DND-41 (cell line): Measurements from ENCODE around the gene TAB2.
"Not testable (repeated sequence)": the region's sequence is repeated elsewhere in the genome, so short reads cannot be mapped to it uniquely, and the experiment has no call there.

Experiments
- ATAC-seq: fragments of 200-7000 bp; cut with Tn5 transposase; 3 replicates; pipeline ENCODE4 v1.9.1; 2021; ENCODE audit warnings: low read depth; ENCODE audit not compliant: insufficient read depth
- DNase-seq: peaks from one replicate; pipeline ENCODE4 v3.0.0-alpha.2; 2020
- H2AFZ ChIP-seq: 2 replicates; pipeline ENCODE4 v1.6.0; 2012; ENCODE audit warnings: low read depth, low read length
- H3K27ac ChIP-seq: 2 replicates; pipeline ENCODE4 v1.5.1; 2012; ENCODE audit warnings: low read length, inconsistent platforms
- H3K27me3 ChIP-seq: fragments of 200-600 bp; sonication (generic); 2 replicates; pipeline ENCODE4 v1.6.0; 2012; ENCODE audit warnings: low read length, mild to moderate bottlenecking, inconsistent platforms; ENCODE audit not compliant: insufficient read depth, poor library complexity
- H3K36me3 ChIP-seq: 2 replicates; pipeline ENCODE4 v1.5.1; 2012; ENCODE audit warnings: low read length, inconsistent platforms; ENCODE audit not compliant: insufficient read depth
- H3K4me1 ChIP-seq: 2 replicates; pipeline ENCODE4 v1.5.1; 2012; ENCODE audit warnings: mild to moderate bottlenecking, low read length; ENCODE audit not compliant: insufficient read depth
- H3K4me2 ChIP-seq: 2 replicates; pipeline ENCODE4 v1.6.0; 2012; ENCODE audit warnings: mild to moderate bottlenecking, moderate library complexity, low read length, inconsistent platforms; ENCODE audit not compliant: insufficient read depth
- H3K4me3 ChIP-seq, 2 experiments: fragments of 200-600 bp in 1 of 2; shearing (Covaris generic) in 1 of 2; 2 replicates each; pipeline ENCODE4 v1.5.1; 2012 to 2016; ENCODE audit warnings: inconsistent platforms in 2 of 2, low read length in 2 of 2, mild to moderate bottlenecking in 2 of 2, low read depth in 1 of 2, moderate library complexity in 1 of 2
- H3K79me2 ChIP-seq: 2 replicates; pipeline ENCODE4 v1.6.0; 2012; ENCODE audit warnings: low read length, inconsistent platforms; ENCODE audit not compliant: insufficient read depth
- H3K9ac ChIP-seq: 2 replicates; pipeline ENCODE4 v1.6.0; 2012; ENCODE audit warnings: low read depth, mild to moderate bottlenecking, inconsistent platforms, low read length, moderate library complexity
- H3K9me3 ChIP-seq: 2 replicates; pipeline ENCODE4 v1.5.1; 2012; ENCODE audit warnings: low read length, moderate library complexity, mild to moderate bottlenecking, inconsistent platforms; ENCODE audit not compliant: insufficient read depth, severe bottlenecking
- H4K20me1 ChIP-seq: 2 replicates; pipeline ENCODE4 v1.6.0; 2012; ENCODE audit warnings: low read length; ENCODE audit not compliant: insufficient read depth
- CTCF ChIP-seq: IDR thresholded peaks from 2 replicates; pipeline ENCODE4 v1.5.1; 2012; ENCODE audit warnings: borderline replicate concordance, low read length, moderate library complexity, mild to moderate bottlenecking; ENCODE audit not compliant: poor library complexity, severe bottlenecking; ENCODE audit errors: extremely low read depth
- EZH2 ChIP-seq: IDR thresholded peaks from 3 replicates; pipeline ENCODE4 v1.6.1; 2012; ENCODE audit warnings: borderline replicate concordance, low read depth, mild to moderate bottlenecking, moderate library complexity, low read length, inconsistent platforms; ENCODE audit not compliant: severe bottlenecking

Gene TAB2

DNA sequence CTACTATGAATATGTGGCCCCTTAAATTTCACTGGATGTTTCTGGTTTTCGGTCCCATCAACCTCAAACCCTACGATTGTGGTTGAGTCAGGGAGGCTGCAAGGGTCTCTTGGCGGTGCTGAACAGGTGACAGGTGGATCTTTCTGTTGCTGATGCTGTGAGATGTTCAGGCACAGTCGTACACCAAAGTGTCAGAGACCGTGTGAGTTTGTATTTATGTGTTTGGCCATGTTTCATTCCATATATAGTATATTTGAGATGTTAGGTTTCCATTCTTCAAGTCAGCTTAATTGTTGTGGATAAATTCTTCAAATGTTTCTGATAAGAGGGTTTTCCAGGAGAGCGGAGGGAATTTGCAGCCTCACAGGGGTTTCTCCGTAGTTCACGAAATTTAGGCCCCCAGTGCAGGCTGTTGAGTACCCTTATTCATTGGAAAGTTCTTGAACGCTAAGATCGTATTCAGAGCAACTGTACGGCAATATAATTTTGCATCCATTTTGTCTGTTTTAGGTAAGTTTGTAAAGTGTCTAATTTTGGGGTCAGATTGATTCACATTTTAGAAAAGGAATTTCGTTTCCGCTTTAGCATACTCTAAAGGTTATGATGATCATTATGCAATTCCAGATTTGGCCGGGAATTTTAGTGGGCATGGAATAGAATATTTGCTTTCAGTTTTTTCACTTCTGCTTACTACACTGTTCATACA is 1.2 kb downstream of the TAB2 start:
- Histone ChIP-seq H4K20me1 (peaks cover 26% of the 10 kb centered on the region; the same call in 1 of the 2 replicates), H3K27ac (peak overlapping the region; percentile 82), H3K36me3 (peaks cover 2% of the 10 kb centered on the region; the same call in 1 of the 2 replicates), H3K9me3 (no peaks in the 10 kb centered on the region), H3K4me2 (peak overlapping the region; percentile 73), H3K79me2 (peaks cover 64% of the 10 kb centered on the region), H3K9ac (peak overlapping the region; percentile 93), H3K27me3 (no peaks in the 10 kb centered on the region), H3K4me1 (peaks cover 60% of the 10 kb centered on the region), H3K4me3 (peak overlapping the region; percentile 30 to 62; a peak in 3 of 4 replicates), H2AFZ (no peak overlapping the region)
- DNase-seq, result no peak
- TF ChIP-seq EZH2 (no peak), CTCF (no peak)
- ATAC-seq, result peak; percentile 40

- Histone ChIP-seq H4K20me1 (peaks cover 31% of the 10 kb centered on the region), H3K9ac (peak overlapping the region; percentile 93), H3K27me3 (no peaks in the 10 kb centered on the region), H2AFZ (no peak overlapping the region), H3K4me3 (peak overlapping the region; percentile 30 to 62; a peak in 3 of 4 replicates), H3K79me2 (peaks cover 70% of the 10 kb centered on the region), H3K4me2 (peak overlapping the region; percentile 73), H3K4me1 (peaks cover 65% of the 10 kb centered on the region), H3K36me3 (peaks cover 2% of the 10 kb centered on the region; the same call in 1 of the 2 replicates), H3K27ac (peak overlapping the region; percentile 82; the same call in 1 of the 2 replicates), H3K9me3 (no peaks in the 10 kb centered on the region)
- no peak for TF ChIP-seq CTCF
- TF ChIP-seq EZH2, result no peak
- DNase-seq (no peak), ATAC-seq (no peak)
Measured at GRCh38 chr6:149319422-149319821, 1.9 kb downstream of the TAB2 start.

GRCh38 chr6:149320016-149320415 is 2.5 kb downstream of the TAB2 start:
- Histone ChIP-seq H3K4me1 (peaks cover 70% of the 10 kb centered on the region), H3K9ac (peak overlapping the region; percentile 93; the same call in 1 of the 2 replicates), H3K4me3 (peak overlapping the region in 1 of 2 experiments; percentile 62; a peak in 2 of 4 replicates), H3K79me2 (peaks cover 76% of the 10 kb centered on the region), H3K4me2 (peak overlapping the region; percentile 73), H4K20me1 (peaks cover 36% of the 10 kb centered on the region)
- H3K9me3 ChIP-seq, DNase-seq, ATAC-seq, H3K36me3 ChIP-seq, H2AFZ ChIP-seq, H3K27me3 ChIP-seq, H3K27ac ChIP-seq: not testable (repeated sequence)

DNA sequence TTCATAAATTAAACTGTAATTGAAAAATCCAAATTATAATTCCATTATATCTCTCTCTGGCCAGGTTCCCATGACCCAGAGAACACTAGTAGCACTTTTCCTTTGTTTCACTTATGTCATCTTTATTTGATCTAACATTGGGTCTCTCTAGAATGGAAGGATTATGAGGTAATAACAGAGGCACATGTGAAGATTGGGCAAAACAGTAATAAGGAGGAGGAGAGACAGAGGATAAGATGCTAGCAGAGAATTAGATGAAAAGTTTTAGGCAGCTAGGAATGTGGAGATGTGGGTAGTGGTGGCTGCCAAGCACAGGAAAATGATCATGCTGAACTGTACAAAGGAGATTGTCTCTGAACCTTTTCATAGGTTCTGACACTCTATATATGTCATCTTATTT is 3.3 kb downstream of the TAB2 start:
- Histone ChIP-seq H3K9ac (peak overlapping the region; percentile 6; the same call in 1 of the 2 replicates), H4K20me1 (peaks cover 41% of the 10 kb centered on the region), H3K4me1 (peaks cover 70% of the 10 kb centered on the region), H3K27me3 (no peaks in the 10 kb centered on the region), H2AFZ (no peak overlapping the region), H3K36me3 (peaks cover 2% of the 10 kb centered on the region; the same call in 1 of the 2 replicates), H3K4me3 (peak overlapping the region in 1 of 2 experiments; percentile 34; a peak in 1 of 4 replicates), H3K9me3 (no peaks in the 10 kb centered on the region), H3K79me2 (peaks cover 84% of the 10 kb centered on the region), H3K4me2 (peak overlapping the region; percentile 73), H3K27ac (peak overlapping the region; percentile 35; the same call in 1 of the 2 replicates)
- DNase-seq (no peak), ATAC-seq (no peak)
- TF ChIP-seq EZH2 (no peak), CTCF (no peak)
